ENCODE data around the gene UNC13A. TPM values are rescaled to one million over a fixed set of nuclear protein-coding genes. Genes with fewer than 3 reads are reported as not detected.

The UNC13A gene
- total and polyA plus RNA-seq, 3 donors from 2014 or later = 1.2 to 3.2 (median 2.6) TPM

- WGBS, 2 donors = 96% methylated on average over 8 to 14 of the region's 22 CpGs
- Histone ChIP-seq H3K4me3 (no peak overlapping the region), H3K9me3 (no peaks in the 10 kb centered on the region), H3K27me3 (no peaks in the 10 kb centered on the region), H3K4me1 (no peaks in the 10 kb centered on the region), H3K36me3 (ENCODE audit: low read depth, missing control alignments) (no peaks in the 10 kb centered on the region), H3K27ac (no peak overlapping the region)
- intact Hi-C loops (cut with DNase I; ENCODE audit: low total_unique reads) = no loop called here
- TF ChIP-seq, protein P1, sequence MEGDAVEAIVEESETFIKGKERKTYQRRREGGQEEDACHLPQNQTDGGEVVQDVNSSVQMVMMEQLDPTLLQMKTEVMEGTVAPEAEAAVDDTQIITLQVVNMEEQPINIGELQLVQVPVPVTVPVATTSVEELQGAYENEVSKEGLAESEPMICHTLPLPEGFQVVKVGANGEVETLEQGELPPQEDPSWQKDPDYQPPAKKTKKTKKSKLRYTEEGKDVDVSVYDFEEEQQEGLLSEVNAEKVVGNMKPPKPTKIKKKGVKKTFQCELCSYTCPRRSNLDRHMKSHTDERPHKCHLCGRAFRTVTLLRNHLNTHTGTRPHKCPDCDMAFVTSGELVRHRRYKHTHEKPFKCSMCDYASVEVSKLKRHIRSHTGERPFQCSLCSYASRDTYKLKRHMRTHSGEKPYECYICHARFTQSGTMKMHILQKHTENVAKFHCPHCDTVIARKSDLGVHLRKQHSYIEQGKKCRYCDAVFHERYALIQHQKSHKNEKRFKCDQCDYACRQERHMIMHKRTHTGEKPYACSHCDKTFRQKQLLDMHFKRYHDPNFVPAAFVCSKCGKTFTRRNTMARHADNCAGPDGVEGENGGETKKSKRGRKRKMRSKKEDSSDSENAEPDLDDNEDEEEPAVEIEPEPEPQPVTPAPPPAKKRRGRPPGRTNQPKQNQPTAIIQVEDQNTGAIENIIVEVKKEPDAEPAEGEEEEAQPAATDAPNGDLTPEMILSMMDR (IDR thresholded peaks at IDR 0.05) = no peak
- TF ChIP-seq POLR2A (IDR thresholded peaks at IDR 0.05) = no peak
- no peak for DNase-seq
These were observed 45.0 kb upstream of the UNC13A start for GRCh38 chr19:17733127-17733526.

DNA sequence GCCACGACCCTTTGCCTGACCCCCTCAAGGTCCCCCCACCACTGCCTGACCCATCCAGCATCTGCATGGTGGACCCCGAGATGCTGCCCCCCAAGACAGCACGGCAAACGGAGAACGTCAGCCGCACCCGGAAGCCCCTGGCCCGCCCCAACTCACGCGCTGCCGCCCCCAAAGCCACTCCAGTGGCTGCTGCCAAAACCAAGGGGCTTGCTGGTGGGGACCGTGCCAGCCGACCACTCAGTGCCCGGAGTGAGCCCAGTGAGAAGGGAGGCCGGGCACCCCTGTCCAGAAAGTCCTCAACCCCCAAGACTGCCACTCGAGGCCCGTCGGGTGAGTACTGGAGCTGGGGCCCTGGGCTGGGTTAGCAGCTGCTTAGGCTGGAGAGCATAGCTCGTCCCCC, 39.7 kb upstream of the UNC13A start:
- intact Hi-C loops (cut with DNase I; ENCODE audit: low total_unique reads) = no loop called here
- 75 to 88% methylated on average over 15 to 19 of the region's 19 CpGs for WGBS, 2 donors

DNA sequence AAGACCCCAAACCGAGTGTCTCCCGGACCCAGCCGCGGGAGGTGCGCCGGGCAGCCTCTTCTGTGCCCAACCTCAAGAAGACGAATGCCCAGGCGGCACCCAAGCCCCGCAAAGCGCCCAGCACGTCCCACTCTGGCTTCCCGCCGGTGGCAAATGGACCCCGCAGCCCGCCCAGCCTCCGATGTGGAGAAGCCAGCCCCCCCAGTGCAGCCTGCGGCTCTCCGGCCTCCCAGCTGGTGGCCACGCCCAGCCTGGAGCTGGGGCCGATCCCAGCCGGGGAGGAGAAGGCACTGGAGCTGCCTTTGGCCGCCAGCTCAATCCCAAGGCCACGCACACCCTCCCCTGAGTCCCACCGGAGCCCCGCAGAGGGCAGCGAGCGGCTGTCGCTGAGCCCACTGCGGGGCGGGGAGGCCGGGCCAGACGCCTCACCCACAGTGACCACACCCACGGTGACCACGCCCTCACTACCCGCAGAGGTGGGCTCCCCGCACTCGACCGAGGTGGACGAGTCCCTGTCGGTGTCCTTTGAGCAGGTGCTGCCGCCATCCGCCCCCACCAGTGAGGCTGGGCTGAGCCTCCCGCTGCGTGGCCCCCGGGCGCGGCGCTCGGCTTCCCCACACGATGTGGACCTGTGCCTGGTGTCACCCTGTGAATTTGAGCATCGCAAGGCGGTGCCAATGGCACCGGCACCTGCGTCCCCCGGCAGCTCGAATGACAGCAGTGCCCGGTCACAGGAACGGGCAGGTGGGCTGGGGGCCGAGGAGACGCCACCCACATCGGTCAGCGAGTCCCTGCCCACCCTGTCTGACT, 39.0 kb upstream of the UNC13A start:
- H3K36me3 ChIP-seq (ENCODE audit: low read depth, missing control alignments) = no peaks in the 10 kb centered on the region
- no peaks in the 10 kb centered on the region for H3K27me3 ChIP-seq
- H3K4me3 ChIP-seq = peak overlapping the region in 1 of 2 donors; percentile 26
- no peak for TF ChIP-seq POLR2A (IDR thresholded peaks at IDR 0.05)
- TF ChIP-seq, protein P1 (IDR thresholded peaks at IDR 0.05) = no peak
- 46 to 56% methylated on average over 8 to 56 of the region's 62 CpGs for WGBS, 2 donors
- intact Hi-C loops (cut with DNase I; ENCODE audit: low total_unique reads) = no loop called here
- H3K4me1 ChIP-seq = peaks cover 15% of the 10 kb centered on the region
- H3K9me3 ChIP-seq = no peaks in the 10 kb centered on the region
- H3K27ac ChIP-seq = peak overlapping the region; percentile 30 to 44
- DNase-seq = no peak

More for the DNA sequence above, 39.7 kb upstream of the UNC13A start:
- H3K27me3 ChIP-seq = no peaks in the 10 kb centered on the region
- H3K36me3 ChIP-seq (ENCODE audit: low read depth, missing control alignments) = no peaks in the 10 kb centered on the region
- H3K4me1 ChIP-seq = peaks cover 15% of the 10 kb centered on the region
- no peak overlapping the region for H3K4me3 ChIP-seq
- H3K27ac ChIP-seq = peak overlapping the region in 1 of 2 donors; percentile 44
- TF ChIP-seq POLR2A (IDR thresholded peaks at IDR 0.05) = no peak
- TF ChIP-seq, protein P1 (IDR thresholded peaks at IDR 0.05) = no peak
- H3K9me3 ChIP-seq = no peaks in the 10 kb centered on the region
- no peak for DNase-seq

GRCh38 chr19:17726136-17726741, 38.1 kb upstream of the UNC13A start:
- DNase-seq = no peak
- Histone ChIP-seq H3K27ac (peak overlapping the region in 1 of 2 donors; percentile 30), H3K36me3 (ENCODE audit: low read depth, missing control alignments) (no peaks in the 10 kb centered on the region), H3K9me3 (no peaks in the 10 kb centered on the region), H3K4me1 (peaks cover 21% of the 10 kb centered on the region), H3K27me3 (no peaks in the 10 kb centered on the region), H3K4me3 (peak overlapping the region in 1 of 2 donors; percentile 26)
- WGBS, 2 donors = 65 to 66% methylated on average over 37 to 55 of the region's 59 CpGs
- intact Hi-C loops (cut with DNase I; ENCODE audit: low total_unique reads) = no loop called here
- no peak for TF ChIP-seq POLR2A (IDR thresholded peaks at IDR 0.05)
- TF ChIP-seq, protein P1 (IDR thresholded peaks at IDR 0.05) = no peak
